Vagina (tissue), 2 donors: ENCODE measurements around the gene KCNH5. TPM values are rescaled to one million over a fixed set of nuclear protein-coding genes. Genes with fewer than 3 reads are reported as not detected.
"Not testable (repeated sequence)": the region's sequence is repeated elsewhere in the genome, so short reads cannot be mapped to it uniquely, and the experiment has no call there.

Source experiments
- DNase-seq, 2 donors: peaks; one replicate each; pipeline ENCODE4 v3.0.0-alpha.2; 2017; ENCODE audit errors: extremely low spot score in 2 of 2
- H3K27ac ChIP-seq: fragments of 200-600 bp; sonication (generic); one replicate; pipeline ENCODE4 v1.5.1; 2019
- H3K27me3 ChIP-seq: fragments of 200-600 bp; sonication (generic); one replicate; pipeline ENCODE4 v1.5.1; 2019
- H3K36me3 ChIP-seq, 2 donors: fragments of 200-600 bp; sonication (generic); one replicate each; pipeline ENCODE4 v1.5.1; 2017 to 2019
- H3K4me1 ChIP-seq: fragments of 200-600 bp; sonication (generic); one replicate; pipeline ENCODE4 v1.5.1; 2019
- H3K4me3 ChIP-seq, 2 donors: fragments of 200-600 bp; sonication (generic); 1 replicate in 1 of 2; 2 replicates in 1 of 2; pipeline ENCODE4 v1.5.1; 2016 to 2019
- H3K9me3 ChIP-seq: fragments of 200-600 bp; sonication (generic); one replicate; pipeline ENCODE4 v1.5.1; 2019
- POLR2A ChIP-seq, 2 donors: fragments of 450-650 bp; IDR thresholded peaks; one replicate each; pipeline ENCODE4 v1.6.1; 2017; ENCODE audit warnings: antibody characterized with exemption in 2 of 2, mild to moderate bottlenecking in 2 of 2, moderate library complexity in 2 of 2
- POLR2AphosphoS5 ChIP-seq, 2 donors: sonication (generic); formaldehyde crosslinking; IDR thresholded peaks; one replicate each; pipeline ENCODE4 v1.9.0; 2017; ENCODE audit warnings: antibody characterized with exemption in 2 of 2, mild to moderate bottlenecking in 2 of 2, low read depth in 1 of 2; ENCODE audit not compliant: insufficient read depth in 1 of 2
- intact Hi-C: fragments of 100-400 bp; cut with DNase I; formaldehyde crosslinking; loops from one replicate; pipeline ENCODE4 v1.15.1; 2023
- total RNA-seq: library from RNA; depleted of rRNA; stranded (reverse); fragments of >200 nt; gene quantifications from one replicate; pipeline ENCODE4 v1.2.3, GENCODE V29; 2016
- TF ChIP-seq, protein P1 (sequence below), 3 experiments: fragments of 450-650 bp in 2 of 3; fragments of 200-600 bp in 1 of 3; sonication (generic) in 1 of 3; IDR thresholded peaks; one replicate each; pipeline ENCODE4 v1.5.1; 2017 to 2019; ENCODE audit warnings: antibody characterized with exemption in 3 of 3, mild to moderate bottlenecking in 2 of 3, moderate library complexity in 2 of 3

The KCNH5 gene
- total RNA-seq, 1 donor from 2014 or later, result 0.49 TPM

DNA sequence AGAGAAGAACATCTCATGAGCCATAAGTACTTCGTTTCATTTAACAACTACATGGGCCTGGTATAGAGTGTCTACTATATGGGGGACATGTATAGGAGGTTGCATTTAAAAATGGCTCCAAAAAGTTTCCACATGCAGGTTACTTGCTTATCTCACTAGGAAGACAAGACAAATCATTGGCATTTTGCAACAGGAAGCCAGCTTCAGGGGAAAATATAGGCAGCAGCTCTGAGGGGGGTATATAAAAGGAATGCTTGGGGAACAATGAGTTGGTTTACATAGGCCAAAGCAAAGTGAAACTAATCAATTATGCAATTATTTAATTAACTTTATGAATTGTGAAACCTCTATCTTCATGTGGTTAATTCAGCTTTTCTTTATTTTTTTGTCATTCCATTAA, 225.3 kb downstream of the KCNH5 start:
- intact Hi-C loops, result no loop called here
- DNase-seq, result no peak
- Histone ChIP-seq H3K9me3 (no peaks in the 10 kb centered on the region), H3K27ac (no peak overlapping the region), H3K36me3 (no peaks in the 10 kb centered on the region), H3K4me1 (no peaks in the 10 kb centered on the region), H3K27me3 (no peaks in the 10 kb centered on the region), H3K4me3 (no peak overlapping the region)
- TF ChIP-seq, protein P1, sequence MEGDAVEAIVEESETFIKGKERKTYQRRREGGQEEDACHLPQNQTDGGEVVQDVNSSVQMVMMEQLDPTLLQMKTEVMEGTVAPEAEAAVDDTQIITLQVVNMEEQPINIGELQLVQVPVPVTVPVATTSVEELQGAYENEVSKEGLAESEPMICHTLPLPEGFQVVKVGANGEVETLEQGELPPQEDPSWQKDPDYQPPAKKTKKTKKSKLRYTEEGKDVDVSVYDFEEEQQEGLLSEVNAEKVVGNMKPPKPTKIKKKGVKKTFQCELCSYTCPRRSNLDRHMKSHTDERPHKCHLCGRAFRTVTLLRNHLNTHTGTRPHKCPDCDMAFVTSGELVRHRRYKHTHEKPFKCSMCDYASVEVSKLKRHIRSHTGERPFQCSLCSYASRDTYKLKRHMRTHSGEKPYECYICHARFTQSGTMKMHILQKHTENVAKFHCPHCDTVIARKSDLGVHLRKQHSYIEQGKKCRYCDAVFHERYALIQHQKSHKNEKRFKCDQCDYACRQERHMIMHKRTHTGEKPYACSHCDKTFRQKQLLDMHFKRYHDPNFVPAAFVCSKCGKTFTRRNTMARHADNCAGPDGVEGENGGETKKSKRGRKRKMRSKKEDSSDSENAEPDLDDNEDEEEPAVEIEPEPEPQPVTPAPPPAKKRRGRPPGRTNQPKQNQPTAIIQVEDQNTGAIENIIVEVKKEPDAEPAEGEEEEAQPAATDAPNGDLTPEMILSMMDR (IDR thresholded peaks at IDR 0.05), result no peak

DNA sequence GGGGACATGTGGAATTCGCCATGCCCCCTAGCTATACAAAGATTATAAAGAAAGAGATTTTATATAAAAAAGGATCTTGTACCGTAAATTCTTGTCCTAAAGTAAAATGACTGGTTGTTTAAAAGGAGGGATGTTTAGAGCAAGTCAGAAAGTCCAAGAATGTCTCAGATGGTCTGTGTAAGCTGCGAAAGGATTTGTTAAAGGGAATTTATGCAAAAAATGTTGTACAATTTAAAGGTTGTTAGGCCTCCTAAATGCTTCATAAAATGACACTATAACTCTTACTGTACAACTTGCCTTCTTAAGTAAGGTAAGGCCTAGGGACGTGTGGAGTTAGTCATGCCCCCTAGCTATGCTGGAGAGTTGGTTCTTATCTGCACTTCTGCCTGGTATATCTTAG, 237.6 kb downstream of the KCNH5 start:
- TF ChIP-seq, protein P1 (IDR thresholded peaks at IDR 0.05), result no peak
- TF ChIP-seq POLR2AphosphoS5 (IDR thresholded peaks at IDR 0.05; ENCODE audit: insufficient read depth in 1 of 2, low read depth in 1 of 2), result no peak
- no peak for TF ChIP-seq POLR2A (IDR thresholded peaks at IDR 0.05)
- no peaks in the 10 kb centered on the region for H3K9me3 ChIP-seq
- no peak overlapping the region for H3K27ac ChIP-seq
- H3K27me3 ChIP-seq, result no peaks in the 10 kb centered on the region
- no peaks in the 10 kb centered on the region for H3K4me1 ChIP-seq
- intact Hi-C loops, result no loop called here
- H3K4me3 ChIP-seq, result no peak overlapping the region
- DNase-seq, result no peak
- no peaks in the 10 kb centered on the region for H3K36me3 ChIP-seq

DNA sequence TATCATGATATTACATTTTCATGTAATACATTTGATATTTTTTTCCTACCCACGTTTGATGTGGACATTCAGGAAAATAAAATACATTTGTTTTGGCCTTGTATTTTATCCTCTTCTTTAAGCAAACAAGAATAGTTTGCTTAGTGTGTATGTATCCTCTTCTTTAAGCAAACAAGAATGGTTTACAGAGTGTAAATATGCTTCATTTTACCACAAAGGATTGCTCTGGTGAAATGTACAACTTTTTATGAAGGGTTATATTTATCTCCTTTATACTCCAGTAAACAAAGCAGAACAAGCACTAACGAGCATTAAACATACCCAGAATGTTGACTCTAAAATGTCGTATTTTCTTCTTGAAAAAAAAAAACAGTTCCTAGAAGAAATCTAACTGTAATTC, 244.7 kb downstream of the KCNH5 start:
- intact Hi-C loops, result loop anchor here (5.0 kb wide), 1 partner anchor 768 kb away; no protein-coding TSS in a partner anchor
- H3K9me3 ChIP-seq, result no peaks in the 10 kb centered on the region

DNA sequence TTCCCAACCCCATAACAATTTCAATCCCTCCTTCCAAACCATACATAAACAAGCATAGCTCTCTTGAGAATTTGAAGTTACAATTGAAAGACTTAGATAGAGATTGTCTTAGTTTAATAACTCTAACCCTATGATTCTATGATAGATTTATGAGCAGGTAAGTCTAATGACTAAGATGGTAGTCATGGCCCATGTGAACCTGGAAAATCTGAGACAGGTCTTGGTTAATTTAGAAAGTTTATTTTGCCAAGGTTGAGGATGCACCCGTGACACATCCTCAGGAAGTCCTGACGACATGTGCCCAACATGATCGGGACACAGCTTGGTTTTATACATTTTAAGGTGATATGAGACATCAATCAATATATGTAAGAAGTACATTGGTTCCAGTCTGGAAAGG, 248.8 kb downstream of the KCNH5 start:
- Histone ChIP-seq H3K9me3 (no peaks in the 10 kb centered on the region), H3K27me3 (no peaks in the 10 kb centered on the region), H3K4me3 (no peak overlapping the region), H3K27ac (no peak overlapping the region), H3K36me3 (no peaks in the 10 kb centered on the region), H3K4me1 (no peaks in the 10 kb centered on the region)
- no peak for TF ChIP-seq POLR2AphosphoS5 (IDR thresholded peaks at IDR 0.05; ENCODE audit: insufficient read depth in 1 of 2, low read depth in 1 of 2)
- TF ChIP-seq POLR2A (IDR thresholded peaks at IDR 0.05), result no peak
- TF ChIP-seq, protein P1 (IDR thresholded peaks at IDR 0.05), result no peak
- DNase-seq, result no peak
- intact Hi-C loops, result no loop called here

More for the DNA sequence above, 244.7 kb downstream of the KCNH5 start:
- Histone ChIP-seq H3K4me3 (no peak overlapping the region), H3K27me3 (no peaks in the 10 kb centered on the region), H3K4me1 (no peaks in the 10 kb centered on the region), H3K36me3 (no peaks in the 10 kb centered on the region), H3K27ac (no peak overlapping the region)
- no peak for TF ChIP-seq POLR2A (IDR thresholded peaks at IDR 0.05)
- TF ChIP-seq POLR2AphosphoS5 (IDR thresholded peaks at IDR 0.05; ENCODE audit: insufficient read depth in 1 of 2, low read depth in 1 of 2), result no peak
- TF ChIP-seq, protein P1 (IDR thresholded peaks at IDR 0.05), result no peak
- no peak for DNase-seq

DNA sequence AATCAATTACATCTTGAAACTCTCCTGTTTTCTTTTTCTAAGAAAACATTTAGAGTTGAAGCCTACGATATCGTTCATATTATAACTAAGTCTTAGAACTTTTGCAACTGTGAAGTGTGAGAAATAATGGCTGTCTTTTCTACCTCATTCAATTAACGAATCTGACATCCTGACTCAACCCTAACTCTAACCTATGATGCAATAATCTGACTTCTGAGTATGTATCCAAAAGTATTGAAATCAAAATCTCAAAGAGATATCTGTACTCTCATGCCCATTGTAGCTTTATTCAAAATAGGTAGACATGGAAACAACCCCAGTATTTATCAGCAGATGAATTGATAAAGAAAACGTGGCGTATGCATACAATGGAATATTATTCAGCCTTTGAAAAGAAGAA, 252.7 kb downstream of the KCNH5 start:
- intact Hi-C loops, result no loop called here
- TF ChIP-seq, protein P1 (IDR thresholded peaks at IDR 0.05), result no peak
- TF ChIP-seq POLR2AphosphoS5 (IDR thresholded peaks at IDR 0.05; ENCODE audit: insufficient read depth in 1 of 2, low read depth in 1 of 2), result no peak
- TF ChIP-seq POLR2A (IDR thresholded peaks at IDR 0.05), result no peak
- DNase-seq, result no peak
- H3K36me3 ChIP-seq, result no peaks in the 10 kb centered on the region
- no peak overlapping the region for H3K4me3 ChIP-seq
- H3K4me1 ChIP-seq, result no peaks in the 10 kb centered on the region
- no peaks in the 10 kb centered on the region for H3K9me3 ChIP-seq
- no peak overlapping the region for H3K27ac ChIP-seq
- no peaks in the 10 kb centered on the region for H3K27me3 ChIP-seq

DNA sequence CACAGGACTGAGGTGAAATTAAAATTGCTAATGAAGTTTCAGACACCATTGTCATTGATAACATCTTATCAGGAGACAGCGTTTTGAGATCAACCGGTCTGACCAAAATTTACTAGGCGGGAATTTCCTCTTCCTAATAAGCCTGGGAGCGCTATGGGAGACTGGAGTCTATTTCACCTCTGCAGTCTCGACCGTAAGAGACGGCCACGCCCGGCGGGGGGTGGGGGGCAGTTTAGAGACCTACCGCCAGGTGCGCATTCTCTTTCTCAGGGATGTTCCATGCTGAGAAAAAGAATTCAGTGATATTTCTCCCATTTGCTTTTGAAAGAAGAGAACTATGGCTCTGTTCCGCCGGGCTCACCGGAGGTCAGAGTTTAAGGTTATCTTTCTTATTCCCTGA, 263.9 kb downstream of the KCNH5 start:
- H3K4me3 ChIP-seq, H3K36me3 ChIP-seq, H3K27me3 ChIP-seq, DNase-seq, H3K9me3 ChIP-seq, H3K27ac ChIP-seq, H3K4me1 ChIP-seq, intact Hi-C loops: not testable (repeated sequence)
